HL-60 (cell line): ENCODE results near the gene ACTA1.

Source experiments
- DNase-seq, 2 experiments: peaks; one replicate each; pipeline ENCODE4 v3.0.0-alpha.2; 2010 to 2020; ENCODE audit warnings: low read depth in 1 of 2, low spot score in 1 of 2
- H3K27ac ChIP-seq: fragments of 250-450 bp; sonication (Bioruptor Pico); replicated peaks from 2 replicates; pipeline ENCODE4 v1.5.1; 2020; ENCODE audit warnings: mild to moderate bottlenecking, moderate library complexity
- H3K27me3 ChIP-seq: fragments of 250-450 bp; sonication (Bioruptor Pico); 2 replicates; pipeline ENCODE4 v1.5.1; 2021; ENCODE audit warnings: mild to moderate bottlenecking, moderate library complexity; ENCODE audit not compliant: insufficient read depth, poor library complexity, severe bottlenecking
- H3K4me3 ChIP-seq: replicated peaks from 2 replicates; pipeline ENCODE4 v1.5.1; 2011; ENCODE audit warnings: mild to moderate bottlenecking, control low read depth, low read length; ENCODE audit not compliant: insufficient read depth
- GABPA ChIP-seq: IDR thresholded peaks from 2 replicates; pipeline ENCODE4 v1.6.1; 2012; ENCODE audit warnings: low read depth
- POLR2AphosphoS5 ChIP-seq: IDR thresholded peaks from 2 replicates; pipeline ENCODE4 v1.6.1; 2012; ENCODE audit warnings: low read depth
- REST ChIP-seq: IDR thresholded peaks from 2 replicates; pipeline ENCODE4 v1.6.1; 2012; ENCODE audit warnings: low read depth; ENCODE audit not compliant: insufficient replicate concordance
- SPI1 ChIP-seq: IDR thresholded peaks from 2 replicates; pipeline ENCODE4 v1.6.1; 2012; ENCODE audit warnings: low read depth, mild to moderate bottlenecking, borderline replicate concordance
- TF ChIP-seq, protein P1 (sequence below): IDR thresholded peaks from one replicate; pipeline ENCODE4 v1.5.1; 2011; ENCODE audit warnings: low read length, control low read depth, inconsistent platforms; ENCODE audit not compliant: insufficient read depth

Gene ACTA1

GRCh38 chr1:229471175-229471574 lies 37.3 kb upstream of the ACTA1 start:
- Histone ChIP-seq H3K27me3 (no peaks in the 10 kb centered on the region), H3K27ac (no peak overlapping the region), H3K4me3 (no peak overlapping the region)
- DNase-seq, result no peak
- TF ChIP-seq POLR2AphosphoS5, result no peak
- TF ChIP-seq, protein P1, sequence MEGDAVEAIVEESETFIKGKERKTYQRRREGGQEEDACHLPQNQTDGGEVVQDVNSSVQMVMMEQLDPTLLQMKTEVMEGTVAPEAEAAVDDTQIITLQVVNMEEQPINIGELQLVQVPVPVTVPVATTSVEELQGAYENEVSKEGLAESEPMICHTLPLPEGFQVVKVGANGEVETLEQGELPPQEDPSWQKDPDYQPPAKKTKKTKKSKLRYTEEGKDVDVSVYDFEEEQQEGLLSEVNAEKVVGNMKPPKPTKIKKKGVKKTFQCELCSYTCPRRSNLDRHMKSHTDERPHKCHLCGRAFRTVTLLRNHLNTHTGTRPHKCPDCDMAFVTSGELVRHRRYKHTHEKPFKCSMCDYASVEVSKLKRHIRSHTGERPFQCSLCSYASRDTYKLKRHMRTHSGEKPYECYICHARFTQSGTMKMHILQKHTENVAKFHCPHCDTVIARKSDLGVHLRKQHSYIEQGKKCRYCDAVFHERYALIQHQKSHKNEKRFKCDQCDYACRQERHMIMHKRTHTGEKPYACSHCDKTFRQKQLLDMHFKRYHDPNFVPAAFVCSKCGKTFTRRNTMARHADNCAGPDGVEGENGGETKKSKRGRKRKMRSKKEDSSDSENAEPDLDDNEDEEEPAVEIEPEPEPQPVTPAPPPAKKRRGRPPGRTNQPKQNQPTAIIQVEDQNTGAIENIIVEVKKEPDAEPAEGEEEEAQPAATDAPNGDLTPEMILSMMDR, result no peak

DNA sequence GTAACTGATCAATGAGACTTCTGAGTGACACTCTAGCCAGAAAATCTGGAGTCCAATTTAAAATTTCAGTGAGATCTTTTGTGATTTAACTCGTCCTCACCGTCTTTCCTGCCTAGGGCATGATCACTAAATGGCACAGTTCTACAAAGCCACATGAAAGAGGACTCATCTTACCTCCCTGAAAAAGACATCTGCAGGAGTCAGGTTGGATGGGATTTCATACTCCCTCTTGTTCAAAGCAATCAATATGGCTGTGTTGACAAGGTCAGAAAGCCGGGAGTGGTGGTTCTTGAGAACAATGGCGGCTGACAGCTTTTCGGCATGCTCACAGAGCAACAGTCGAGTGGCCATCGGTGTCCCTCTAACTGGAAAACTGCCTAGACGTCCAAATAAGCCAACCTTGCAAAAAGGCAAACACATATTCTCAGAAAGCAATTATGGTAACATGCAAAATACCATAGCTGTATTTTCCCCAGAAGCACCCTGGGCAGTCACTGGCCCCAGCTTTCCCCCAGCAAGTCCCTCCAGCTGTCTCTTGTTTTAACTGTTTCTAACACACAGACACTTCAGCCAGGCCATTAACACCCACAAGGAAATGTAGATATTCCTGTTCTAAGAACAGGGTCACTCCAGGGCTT lies 36.6 kb upstream of the ACTA1 start:
- no peak overlapping the region for H3K27ac ChIP-seq
- H3K4me3 ChIP-seq, result no peak overlapping the region
- no peak for TF ChIP-seq GABPA
- no peak for DNase-seq
- no peaks in the 10 kb centered on the region for H3K27me3 ChIP-seq

- no peaks in the 10 kb centered on the region for H3K27me3 ChIP-seq
- no peak for DNase-seq
- H3K4me3 ChIP-seq, result no peak overlapping the region
- no peak overlapping the region for H3K27ac ChIP-seq
- TF ChIP-seq, protein P1, result no peak
- no peak for TF ChIP-seq GABPA
These were observed 33.0 kb upstream of the ACTA1 start for GRCh38 chr1:229466887-229467286.

DNA sequence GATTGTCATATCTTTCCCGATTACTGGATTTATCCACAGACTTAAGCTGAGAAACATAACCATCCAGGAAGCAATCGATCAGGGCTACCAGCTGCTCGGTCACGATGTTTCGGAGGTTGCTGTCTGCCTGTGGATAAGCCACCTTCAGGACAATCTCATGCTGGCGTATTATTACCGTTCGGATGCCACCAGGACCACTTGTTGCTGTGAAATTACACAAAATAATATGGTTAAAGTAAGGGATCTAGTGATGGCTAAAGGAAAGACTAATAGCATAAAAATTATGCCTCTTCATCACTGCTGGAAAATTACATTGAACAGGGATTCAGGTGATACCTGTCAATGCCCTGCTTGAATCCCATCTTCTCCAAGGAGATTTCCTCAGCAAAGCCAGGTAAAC lies 30.8 kb upstream of the ACTA1 start:
- no peak for TF ChIP-seq SPI1
- no peak for TF ChIP-seq GABPA
- no peak for TF ChIP-seq REST
- no peak for TF ChIP-seq POLR2AphosphoS5
- TF ChIP-seq, protein P1, result no peak
- Histone ChIP-seq H3K27ac (no peak overlapping the region), H3K4me3 (no peak overlapping the region), H3K27me3 (no peaks in the 10 kb centered on the region)
- DNase-seq, result no peak

DNA sequence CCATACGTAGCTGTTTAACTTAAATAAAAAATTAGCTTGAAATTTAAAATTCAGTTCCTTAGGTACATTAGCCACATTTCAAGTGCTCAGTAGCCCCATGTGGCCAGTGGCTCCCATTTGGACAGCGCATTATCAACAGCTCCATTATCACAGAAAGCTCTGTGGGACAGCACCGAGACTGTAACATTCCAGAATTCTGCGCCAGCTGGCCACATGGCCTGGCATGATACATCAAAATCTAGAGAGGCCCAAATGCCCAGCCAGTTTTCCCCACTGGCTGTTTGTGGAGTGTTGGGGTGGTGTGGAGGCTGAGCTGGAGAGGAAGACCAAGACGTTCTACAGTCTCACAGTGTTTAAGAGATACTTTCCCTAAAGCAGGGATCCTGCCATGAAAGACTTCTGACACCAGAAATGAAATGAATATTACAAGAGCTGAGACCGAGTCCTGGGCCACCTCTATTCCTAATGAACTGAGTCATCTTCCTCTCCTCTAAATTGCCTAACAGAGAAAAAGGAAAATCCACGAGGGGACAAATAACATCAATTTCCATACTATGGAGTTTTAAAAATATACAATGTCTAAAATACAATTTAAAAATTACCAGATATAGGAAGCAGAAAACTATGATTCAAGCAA lies 27.3 kb upstream of the ACTA1 start:
- Histone ChIP-seq H3K27ac (no peak overlapping the region), H3K4me3 (no peak overlapping the region), H3K27me3 (no peaks in the 10 kb centered on the region)
- DNase-seq, result no peak
- TF ChIP-seq GABPA, result no peak
